HCT116 (cell line): Measurements from ENCODE around the gene ADAM19. TPM values are rescaled to one million over a fixed set of nuclear protein-coding genes. Genes with fewer than 3 reads are reported as not detected.

ENCODE experiments used
- ATAC-seq: fragments of 200-7000 bp; cut with Tn5 transposase; 2 replicates; pipeline ENCODE4 v1.9.1; 2020; ENCODE audit warnings: mild to moderate bottlenecking, moderate library complexity
- BruUV-seq: library from RNA; stranded (reverse); fragments of 400-500 nt; replicated peaks from 2 replicates; lab custom pipeline; 2021; lab: Mats Ljungman, UMichigan
- CTCF ChIA-PET: fragments of 300-600 bp; sonication (Branson Sonifier 250); formaldehyde crosslinking; loops from one replicate; lab custom pipeline; 2021; ENCODE audit warnings: antibody characterized with exemption; lab: Charles Lee
- POLR2A ChIA-PET: fragments of 300-600, 350-600 bp; sonication (Branson Sonifier 250); formaldehyde crosslinking; loops from one replicate; lab custom pipeline; 2021; ENCODE audit warnings: antibody characterized with exemption; lab: Charles Lee
- RAD21 ChIA-PET, 2 experiments: fragments of 300-600 bp; sonication (Branson Sonifier 250); formaldehyde crosslinking; loops; one replicate each; lab custom pipeline; 2023; ENCODE audit warnings: low total read pairs in 2 of 2; ENCODE audit not compliant: uncharacterized antibody in 2 of 2, unreplicated experiment in 2 of 2, low non-redundant PET in 1 of 2; lab: Charles Lee
- DNase-seq: peaks from one replicate; pipeline ENCODE4 v3.0.0-alpha.2; 2010; ENCODE audit warnings: low read depth, low spot score
- H2AFZ ChIP-seq: fragments of 200-600 bp; shearing (Covaris generic), sonication (generic); 2 replicates; pipeline ENCODE4 v1.6.1; 2017; ENCODE audit warnings: low read depth, mixed run types, mixed read lengths, antibody characterized with exemption, low read length; ENCODE audit not compliant: poor library complexity, severe bottlenecking
- H3K27ac ChIP-seq: 2 replicates; pipeline ENCODE4 v1.5.1; 2012; ENCODE audit warnings: low read depth, low read length
- H3K27me3 ChIP-seq: fragments of 200-600 bp; sonication (generic); 2 replicates; pipeline ENCODE4 v1.6.1; 2016; ENCODE audit warnings: mixed run types, low read length, mixed read lengths; ENCODE audit not compliant: insufficient read depth
- H3K36me3 ChIP-seq, 2 experiments: fragments of 200-500 bp in 1 of 2; fragments of 200-600 bp in 1 of 2; sonication (Bioruptor generic) in 1 of 2; sonication (generic) in 1 of 2; 2 replicates each; pipeline versions ENCODE4 v1.5.1 to v1.6.1; 2014 to 2016; ENCODE audit warnings: low read length in 2 of 2, inconsistent platforms in 1 of 2, mixed read lengths in 1 of 2, mixed run types in 1 of 2; ENCODE audit not compliant: insufficient read depth in 2 of 2, control insufficient read depth in 1 of 2
- H3K4me1 ChIP-seq, 2 experiments: fragments of 200-600 bp in 1 of 2; sonication (generic) in 1 of 2; 2 replicates each; pipeline versions ENCODE4 v1.5.1 to v1.6.1; 2012 to 2017; ENCODE audit warnings: low read length in 2 of 2, inconsistent platforms in 1 of 2, mild to moderate bottlenecking in 1 of 2, mixed read lengths in 1 of 2, mixed run types in 1 of 2, moderate library complexity in 1 of 2; ENCODE audit not compliant: insufficient read depth in 2 of 2, control insufficient read depth in 1 of 2
- H3K4me2 ChIP-seq: fragments of 200-600 bp; sonication (generic); 2 replicates; pipeline ENCODE4 v1.6.1; 2017; ENCODE audit warnings: mixed run types, low read length, mixed read lengths
- H3K4me3 ChIP-seq, 2 experiments: fragments of 200-600 bp in 1 of 2; sonication (generic) in 1 of 2; replicated peaks in 1 of 2; 2 replicates each; pipeline ENCODE4 v1.5.1; 2011 to 2016; ENCODE audit warnings: low read length in 2 of 2, control low read depth in 1 of 2, low read depth in 1 of 2, mild to moderate bottlenecking in 1 of 2, mixed read lengths in 1 of 2, mixed run types in 1 of 2
- H3K79me2 ChIP-seq: fragments of 200-600 bp; sonication (generic); 2 replicates; pipeline ENCODE4 v1.6.1; 2017; ENCODE audit warnings: mild to moderate bottlenecking, mixed run types, low read length, moderate library complexity, mixed read lengths; ENCODE audit not compliant: insufficient read depth
- H3K9ac ChIP-seq: fragments of 200-600 bp; sonication (generic); 2 replicates; pipeline ENCODE4 v1.6.1; 2016; ENCODE audit warnings: low read length, mixed read lengths
- H3K9me2 ChIP-seq: fragments of 200-600 bp; sonication (generic), shearing (Covaris generic); 2 replicates; pipeline ENCODE4 v1.6.1; 2017; ENCODE audit warnings: mixed run types, mild to moderate bottlenecking, moderate library complexity; ENCODE audit not compliant: insufficient read depth
- H3K9me3 ChIP-seq, 2 experiments: fragments of 200-500 bp in 1 of 2; fragments of 200-600 bp in 1 of 2; sonication (Bioruptor generic) in 1 of 2; sonication (generic) in 1 of 2; 2 replicates each; pipeline ENCODE4 v1.6.1; 2014 to 2017; ENCODE audit warnings: low read length in 2 of 2, mixed read lengths in 2 of 2, inconsistent platforms in 1 of 2, low read depth in 1 of 2, mild to moderate bottlenecking in 1 of 2, mixed run types in 1 of 2, moderate library complexity in 1 of 2; ENCODE audit not compliant: control insufficient read depth in 1 of 2, insufficient read depth in 1 of 2
- H4K20me1 ChIP-seq: fragments of 200-600 bp; sonication (generic), shearing (Covaris generic); 2 replicates; pipeline ENCODE4 v1.6.1; 2017; ENCODE audit warnings: mixed run types, mild to moderate bottlenecking, moderate library complexity; ENCODE audit not compliant: insufficient read depth
- ATF3 ChIP-seq: IDR thresholded peaks from 2 replicates; pipeline ENCODE4 v1.6.1; 2012
- CTCF ChIP-seq, 3 experiments: fragments of 200-600 bp in 1 of 3; sonication (generic) in 1 of 3; IDR thresholded peaks in 2 of 3; conservative IDR thresholded peaks in 1 of 3; 2 replicates each; pipeline ENCODE4 v1.5.1; 2012 to 2017; ENCODE audit warnings: low read depth in 2 of 3, low read length in 2 of 3, antibody characterized with exemption in 1 of 3, borderline replicate concordance in 1 of 3, control low read depth in 1 of 3, mild to moderate bottlenecking in 1 of 3, mixed read lengths in 1 of 3, mixed run types in 1 of 3, moderate library complexity in 1 of 3; ENCODE audit not compliant: insufficient read depth in 1 of 3
- EGR1 ChIP-seq: IDR thresholded peaks from 2 replicates; pipeline ENCODE4 v1.6.1; 2012; ENCODE audit warnings: low read depth
- ELF1 ChIP-seq: IDR thresholded peaks from 2 replicates; pipeline ENCODE4 v1.6.1; 2012; ENCODE audit warnings: low read depth, borderline replicate concordance
- EZH2 ChIP-seq: fragments of 200-600 bp; sonication (generic); IDR thresholded peaks from 2 replicates; pipeline ENCODE4 v1.6.1; 2017; ENCODE audit warnings: antibody characterized with exemption, mixed run types
- EZH2phosphoT487 ChIP-seq: fragments of 200-600 bp; IDR thresholded peaks from 2 replicates; pipeline ENCODE4 v1.6.1; 2018; ENCODE audit warnings: antibody characterized with exemption, borderline replicate concordance
- FOSL1 ChIP-seq: IDR thresholded peaks from 2 replicates; pipeline ENCODE4 v1.6.1; 2012; ENCODE audit warnings: low read depth
- JUND ChIP-seq: IDR thresholded peaks from 2 replicates; pipeline ENCODE4 v1.6.1; 2012
- SIN3A ChIP-seq: IDR thresholded peaks from 2 replicates; pipeline ENCODE4 v1.6.1; 2012; ENCODE audit warnings: low read depth
- SP1 ChIP-seq: IDR thresholded peaks from 2 replicates; pipeline ENCODE4 v1.6.1; 2012; ENCODE audit warnings: low read depth
- TCF7L2 ChIP-seq: IDR thresholded peaks from 2 replicates; pipeline ENCODE4 v1.7.0; 2011; ENCODE audit warnings: borderline replicate concordance, inconsistent platforms; ENCODE audit not compliant: insufficient read depth, insufficient read length; ENCODE audit errors: extremely low read depth
- YY1 ChIP-seq: IDR thresholded peaks from 2 replicates; pipeline ENCODE4 v1.6.1; 2011; ENCODE audit warnings: low read length, low read depth, moderate library complexity, mild to moderate bottlenecking; ENCODE audit not compliant: insufficient replicate concordance; ENCODE audit errors: extremely low read depth
- ZBTB33 ChIP-seq: IDR thresholded peaks from 2 replicates; pipeline ENCODE4 v1.6.1; 2011; ENCODE audit warnings: mild to moderate bottlenecking, low read length, moderate library complexity; ENCODE audit not compliant: insufficient replicate concordance; ENCODE audit errors: extremely low read depth
- intact Hi-C: fragments of 100-400 bp; cut with micrococcal nuclease; formaldehyde crosslinking; loops from 2 replicates; pipeline ENCODE4 v1.10.0; 2022
- total RNA-seq: library from RNA; stranded (reverse); gene quantifications from one replicate; pipeline ENCODE4 v1.2.1, GENCODE V29; 2021; ENCODE audit not compliant: unreplicated experiment

ADAM19 gene
- total RNA-seq, 1 experiment from 2014 or later = 77.3 TPM

GRCh38 chr5:157549954-157550549, 25.5 kb downstream of the ADAM19 start:
- Histone ChIP-seq H3K4me3 (no peak overlapping the region), H3K4me2 (no peak overlapping the region), H3K36me3 (no peaks in the 10 kb centered on the region), H2AFZ (no peak overlapping the region), H3K9ac (no peak overlapping the region), H3K27me3 (no peaks in the 10 kb centered on the region), H4K20me1 (no peaks in the 10 kb centered on the region), H3K27ac (no peak overlapping the region), H3K9me3 (no peaks in the 10 kb centered on the region), H3K79me2 (peaks cover 94% of the 10 kb centered on the region), H3K9me2 (no peaks in the 10 kb centered on the region), H3K4me1 (peaks cover 12 to 37% of the 10 kb centered on the region in 2 experiments; a peak in 2 of 4 replicates)
- TF ChIP-seq CTCF (IDR thresholded peaks at IDR 0.05 in 2 of 3, conservative IDR thresholded peaks at IDR 0.05 in 1 of 3; ENCODE audit: borderline replicate concordance in 1 of 3, insufficient read depth in 1 of 3, low read depth in 2 of 3, low read length in 2 of 3) (no peak), ZBTB33 (no peak), YY1 (no peak), EZH2phosphoT487 (no peak), FOSL1 (no peak), ELF1 (no peak), JUND (no peak), TCF7L2 (no peak), SP1 (no peak), ATF3 (no peak), EZH2 (no peak), EGR1 (no peak), SIN3A (no peak)
- ChIA-PET RAD21 (no interaction called here), CTCF (no interaction called here), POLR2A (no interaction called here)
- BruUV-seq = no TSS peak
- DNase-seq (no peak), ATAC-seq (no peak)
- intact Hi-C loops = no loop called here
